Endothelial cell of umbilical vein (primary cell): ENCODE measurements around the gene IFNG-AS1. TPM values are rescaled to one million over a fixed set of nuclear protein-coding genes. Genes with fewer than 3 reads are reported as not detected.

Source experiments
- BruUV-seq: library from RNA; stranded (reverse); fragments of 400-500 nt; replicated peaks from 2 replicates; lab custom pipeline; 2021; lab: Mats Ljungman, UMichigan
- CTCF ChIA-PET: fragments of 300-600, 350-600 bp; sonication (Branson Sonifier 250); formaldehyde crosslinking; loops from one replicate; lab custom pipeline; 2021; ENCODE audit warnings: antibody characterized with exemption, inconsistent platforms; lab: Charles Lee
- POLR2A ChIA-PET: fragments of 300-600, 350-600 bp; sonication (Branson Sonifier 250); formaldehyde crosslinking; loops from one replicate; lab custom pipeline; 2021; ENCODE audit warnings: antibody characterized with exemption, inconsistent platforms; lab: Charles Lee
- DNase-seq: peaks from one replicate; pipeline ENCODE4 v3.0.0-alpha.2; 2011; ENCODE audit warnings: low read depth, low spot score
- FAIRE-seq: peaks from 2 replicates; lab custom pipeline; 2011; peaks lifted over from hg19 to GRCh38; lab: Jason Lieb, UNC
- H2AFZ ChIP-seq: 2 replicates; pipeline ENCODE4 v1.6.0; 2012; ENCODE audit warnings: low read depth, low read length, control low read depth, inconsistent platforms
- H3K27ac ChIP-seq: 2 replicates; pipeline ENCODE4 v1.5.1; 2011; ENCODE audit warnings: low read depth, mild to moderate bottlenecking, control low read depth, low read length, moderate library complexity; ENCODE audit not compliant: insufficient read depth
- H3K27me3 ChIP-seq, 2 experiments: 2 replicates each; pipeline versions ENCODE4 v1.6.0 to v1.6.1; 2011; ENCODE audit warnings: low read length in 2 of 2, mixed read lengths in 1 of 2; ENCODE audit not compliant: control insufficient read depth in 2 of 2, insufficient read depth in 2 of 2
- H3K36me3 ChIP-seq, 2 experiments: 2 replicates in 1 of 2; 3 replicates in 1 of 2; pipeline ENCODE4 v1.5.1; 2011; ENCODE audit warnings: low read length in 2 of 2, mild to moderate bottlenecking in 1 of 2, moderate library complexity in 1 of 2; ENCODE audit not compliant: control insufficient read depth in 2 of 2, insufficient read depth in 2 of 2; ENCODE audit errors: extremely low read depth in 1 of 2
- H3K4me1 ChIP-seq: 3 replicates; pipeline ENCODE4 v1.5.1; 2011; ENCODE audit warnings: mild to moderate bottlenecking, low read length; ENCODE audit not compliant: control insufficient read depth, insufficient read depth; ENCODE audit errors: extremely low read depth
- H3K4me2 ChIP-seq: 2 replicates; pipeline ENCODE4 v1.6.1; 2011; ENCODE audit warnings: low read length, control low read depth, mixed read lengths; ENCODE audit not compliant: insufficient read depth
- H3K4me3 ChIP-seq, 3 experiments: fragments of 200-600 bp in 1 of 3; sonication (generic), shearing (Covaris generic) in 1 of 3; replicated peaks in 1 of 3; 2 replicates each; pipeline ENCODE4 v1.5.1; 2011 to 2016; ENCODE audit warnings: control low read depth in 3 of 3, low read length in 3 of 3, mild to moderate bottlenecking in 2 of 3, inconsistent platforms in 1 of 3, low read depth in 1 of 3, moderate library complexity in 1 of 3; ENCODE audit not compliant: insufficient read depth in 1 of 3
- H3K79me2 ChIP-seq: 2 replicates; pipeline ENCODE4 v1.6.0; 2012; ENCODE audit warnings: low read length, inconsistent platforms; ENCODE audit not compliant: control insufficient read depth, insufficient read depth
- H3K9ac ChIP-seq: replicated peaks from 2 replicates; pipeline ENCODE3; 2011; ENCODE audit warnings: low read length, control low read depth; ENCODE audit not compliant: insufficient read depth; ENCODE audit errors: extremely low read depth
- H3K9me1 ChIP-seq: replicated peaks from 3 replicates; pipeline ENCODE4 v1.6.0; 2011; ENCODE audit warnings: mild to moderate bottlenecking, low read length; ENCODE audit not compliant: control insufficient read depth, insufficient read depth; ENCODE audit errors: extremely low read depth
- H3K9me3 ChIP-seq: replicated peaks from 2 replicates; pipeline ENCODE4 v1.5.1; 2012; ENCODE audit warnings: low read length, inconsistent platforms; ENCODE audit not compliant: control insufficient read depth, insufficient read depth
- H4K20me1 ChIP-seq: replicated peaks from 2 replicates; pipeline ENCODE3; 2011; ENCODE audit warnings: mild to moderate bottlenecking, low read length; ENCODE audit not compliant: control insufficient read depth, insufficient read depth; ENCODE audit errors: extremely low read depth
- CTCF ChIP-seq, 2 donors: IDR thresholded peaks; 1 replicate in 1 of 2; 2 replicates in 1 of 2; pipeline ENCODE4 v1.5.1; 2011; ENCODE audit warnings: low read length in 2 of 2, mild to moderate bottlenecking in 2 of 2, moderate library complexity in 2 of 2, control low read depth in 1 of 2, inconsistent platforms in 1 of 2, low read depth in 1 of 2; ENCODE audit not compliant: insufficient read depth in 1 of 2; ENCODE audit errors: extremely low read depth in 1 of 2
- EZH2 ChIP-seq: IDR thresholded peaks from 2 replicates; pipeline ENCODE4 v1.6.1; 2012; ENCODE audit warnings: borderline replicate concordance, low read depth, mild to moderate bottlenecking, moderate library complexity, low read length, inconsistent platforms; ENCODE audit not compliant: severe bottlenecking
- FOS ChIP-seq: IDR thresholded peaks from 2 replicates; pipeline ENCODE4 v1.6.1; 2011; ENCODE audit warnings: mild to moderate bottlenecking, low read length, moderate library complexity, borderline replicate concordance; ENCODE audit not compliant: insufficient read depth
- GATA2 ChIP-seq: IDR thresholded peaks from 2 replicates; pipeline ENCODE4 v1.7.0; 2011; ENCODE audit warnings: low read depth, mild to moderate bottlenecking, moderate library complexity, mixed read lengths, low read length; ENCODE audit not compliant: insufficient read length, insufficient read depth
- JUN ChIP-seq: IDR thresholded peaks from 2 replicates; pipeline ENCODE4 v1.6.1; 2011; ENCODE audit warnings: borderline replicate concordance, low read depth; ENCODE audit not compliant: insufficient read length, insufficient read depth
- MAX ChIP-seq: IDR thresholded peaks from 2 replicates; pipeline ENCODE4 v1.6.1; 2011; ENCODE audit not compliant: insufficient read depth, insufficient read length
- MYC ChIP-seq: IDR thresholded peaks from one replicate; pipeline ENCODE4 v1.6.1; 2011; ENCODE audit warnings: mild to moderate bottlenecking, low read depth, low read length
- POLR2A ChIP-seq: IDR thresholded peaks from 2 replicates; pipeline ENCODE4 v1.6.1; 2012; ENCODE audit warnings: low read depth, mild to moderate bottlenecking, control low read depth, low read length
- POLR2AphosphoS5 ChIP-seq: IDR thresholded peaks from 2 replicates; pipeline ENCODE4 v1.6.1; 2012; ENCODE audit warnings: low read depth, mild to moderate bottlenecking, control low read depth, low read length, moderate library complexity; ENCODE audit not compliant: insufficient read depth
- dilution Hi-C: fragments of 300-500 bp; cut with MboI; formaldehyde crosslinking; loops from one replicate; pipeline ENCODE4 v1.15.0; 2019; ENCODE audit warnings: low sequenced_read_pairs; ENCODE audit not compliant: extremely low pct_ligation_motif_present
- intact Hi-C: fragments of 100-400 bp; cut with micrococcal nuclease; formaldehyde crosslinking; loops from one replicate; pipeline ENCODE4 v1.10.0; 2022
- polyA plus RNA-seq, 4 experiments: library from polyadenylated mRNA; depleted of rRNA in 3 of 4; stranded (reverse) in 3 of 4; unstranded in 1 of 4; fragments of >200 nt; gene quantifications; 2 replicates each; pipeline versions ENCODE4 v1.2.1 to v1.2.3, GENCODE V29; 2011 to 2012; ENCODE audit warnings: missing spikeins in 1 of 4
- total RNA-seq: library from RNA; stranded (reverse); gene quantifications from 2 replicates; pipeline ENCODE4 v1.2.3, GENCODE V29; 2021

The IFNG-AS1 gene
- total and polyA plus RNA-seq, 2 donors (not counting 3 experiments of a cell fraction or from before 2014, with no cell fraction given): not detected

GRCh38 chr12:68007466-68007865 is 18.2 kb downstream of the IFNG-AS1 start:
- Histone ChIP-seq H2AFZ (no peak overlapping the region), H4K20me1 (no peaks in the 10 kb centered on the region), H3K4me3 (no peak overlapping the region), H3K27ac (no peak overlapping the region), H3K4me2 (no peak overlapping the region), H3K9me1 (no peaks in the 10 kb centered on the region), H3K4me1 (no peaks in the 10 kb centered on the region), H3K27me3 (no peaks in the 10 kb centered on the region), H3K9me3 (no peaks in the 10 kb centered on the region), H3K36me3 (no peaks in the 10 kb centered on the region), H3K79me2 (no peaks in the 10 kb centered on the region), H3K9ac (no peak overlapping the region)
- CTCF ChIA-PET: no interaction called here
- no peak for TF ChIP-seq JUN
- TF ChIP-seq GATA2: no peak
- TF ChIP-seq POLR2AphosphoS5: no peak
- no peak for TF ChIP-seq FOS
- TF ChIP-seq MYC: no peak
- TF ChIP-seq EZH2: no peak
- intact Hi-C loops: no loop called here
- DNase-seq (no peak), FAIRE-seq (no peak)
- BruUV-seq: no TSS peak
- dilution Hi-C loops: no loop called here
- POLR2A ChIA-PET: no interaction called here

- no peaks in the 10 kb centered on the region for H3K9me1 ChIP-seq
- no peak overlapping the region for H2AFZ ChIP-seq
- no peak for DNase-seq
- H3K27me3 ChIP-seq: no peaks in the 10 kb centered on the region
- H3K4me3 ChIP-seq: no peak overlapping the region
- H3K27ac ChIP-seq: no peak overlapping the region
- dilution Hi-C loops (no loop called here), intact Hi-C loops (no loop called here)
- no peaks in the 10 kb centered on the region for H4K20me1 ChIP-seq
- CTCF ChIA-PET: no interaction called here
- no peaks in the 10 kb centered on the region for H3K4me1 ChIP-seq
- H3K36me3 ChIP-seq: no peaks in the 10 kb centered on the region
- FAIRE-seq: no peak
- no peaks in the 10 kb centered on the region for H3K9me3 ChIP-seq
- POLR2A ChIA-PET: no interaction called here
- no peaks in the 10 kb centered on the region for H3K79me2 ChIP-seq
- TF ChIP-seq EZH2 (no peak), MAX (no peak), CTCF (IDR thresholded peaks at IDR 0.05; ENCODE audit: extremely low read depth in 1 of 2, insufficient read depth in 1 of 2, low read depth in 1 of 2, low read length in 2 of 2) (no peak), POLR2A (no peak), MYC (no peak), JUN (no peak), GATA2 (no peak), POLR2AphosphoS5 (no peak), FOS (no peak)
- no peak overlapping the region for H3K9ac ChIP-seq
- BruUV-seq: no TSS peak
- H3K4me2 ChIP-seq: no peak overlapping the region
These were observed 22.1 kb downstream of the IFNG-AS1 start for GRCh38 chr12:68011206-68011881.
